NCI-H2196 treated with DMSO at 0.1 percent for 48 hours (cell line): ENCODE results near the gene MCCC2.
A peak's percentile ranks its signal among the peaks of the same experiment; 100 is the strongest.
"Not testable (repeated sequence)": the region's sequence is repeated elsewhere in the genome, so short reads cannot be mapped to it uniquely, and the experiment has no call there.

Experiments
- DNase-seq: peaks from one replicate; lab custom pipeline; 2025; ENCODE audit not compliant: unreplicated experiment; lab: John Stamatoyannopoulos, UW

The MCCC2 gene

GRCh38 chr5:71596169-71596568 is 9.0 kb downstream of the MCCC2 start:
- no peak for DNase-seq

- no peak for DNase-seq
Measured at GRCh38 chr5:71597001-71597400, 9.9 kb downstream of the MCCC2 start.

- DNase-seq = no peak
Measured at GRCh38 chr5:71600783-71601182, 13.6 kb downstream of the MCCC2 start.

GRCh38 chr5:71601222-71602026 is 14.3 kb downstream of the MCCC2 start:
- peak; percentile 20 for DNase-seq

- DNase-seq = not testable (repeated sequence)
Measured at GRCh38 chr5:71609916-71610315, 22.8 kb downstream of the MCCC2 start.

- no peak for DNase-seq
Measured at GRCh38 chr5:71615809-71616208, 28.7 kb downstream of the MCCC2 start.

GRCh38 chr5:71620630-71621029 is 33.5 kb downstream of the MCCC2 start:
- no peak for DNase-seq

GRCh38 chr5:71621268-71621667 is 34.1 kb downstream of the MCCC2 start:
- no peak for DNase-seq

- DNase-seq = no peak
Measured at GRCh38 chr5:71621741-71622140, 34.6 kb downstream of the MCCC2 start.

- DNase-seq = no peak
Measured at GRCh38 chr5:71623221-71623794, 36.2 kb downstream of the MCCC2 start.

- DNase-seq = no peak
Measured at GRCh38 chr5:71629950-71630349, 42.8 kb downstream of the MCCC2 start.

GRCh38 chr5:71631070-71631469 is 43.9 kb downstream of the MCCC2 start:
- DNase-seq = no peak

GRCh38 chr5:71632168-71632567 is 45.0 kb downstream of the MCCC2 start:
- no peak for DNase-seq

- DNase-seq = no peak
Measured at GRCh38 chr5:71633255-71634155, 46.4 kb downstream of the MCCC2 start.

GRCh38 chr5:71637133-71637532 is 50.0 kb downstream of the MCCC2 start:
- no peak for DNase-seq

- no peak for DNase-seq
Measured at GRCh38 chr5:71640408-71640807, 53.3 kb downstream of the MCCC2 start.

GRCh38 chr5:71645030-71645429 is 57.9 kb downstream of the MCCC2 start:
- no peak for DNase-seq

- DNase-seq = not testable (repeated sequence)
Measured at GRCh38 chr5:71650940-71651339, 63.8 kb downstream of the MCCC2 start.

GRCh38 chr5:71651579-71651978 is 64.4 kb downstream of the MCCC2 start:
- no peak for DNase-seq

GRCh38 chr5:71652349-71652748 is 65.2 kb downstream of the MCCC2 start:
- DNase-seq = no peak

GRCh38 chr5:71652803-71653543 is 65.8 kb downstream of the MCCC2 start:
- no peak for DNase-seq
